ENCODE data around the gene ATP5PD.

DNA sequence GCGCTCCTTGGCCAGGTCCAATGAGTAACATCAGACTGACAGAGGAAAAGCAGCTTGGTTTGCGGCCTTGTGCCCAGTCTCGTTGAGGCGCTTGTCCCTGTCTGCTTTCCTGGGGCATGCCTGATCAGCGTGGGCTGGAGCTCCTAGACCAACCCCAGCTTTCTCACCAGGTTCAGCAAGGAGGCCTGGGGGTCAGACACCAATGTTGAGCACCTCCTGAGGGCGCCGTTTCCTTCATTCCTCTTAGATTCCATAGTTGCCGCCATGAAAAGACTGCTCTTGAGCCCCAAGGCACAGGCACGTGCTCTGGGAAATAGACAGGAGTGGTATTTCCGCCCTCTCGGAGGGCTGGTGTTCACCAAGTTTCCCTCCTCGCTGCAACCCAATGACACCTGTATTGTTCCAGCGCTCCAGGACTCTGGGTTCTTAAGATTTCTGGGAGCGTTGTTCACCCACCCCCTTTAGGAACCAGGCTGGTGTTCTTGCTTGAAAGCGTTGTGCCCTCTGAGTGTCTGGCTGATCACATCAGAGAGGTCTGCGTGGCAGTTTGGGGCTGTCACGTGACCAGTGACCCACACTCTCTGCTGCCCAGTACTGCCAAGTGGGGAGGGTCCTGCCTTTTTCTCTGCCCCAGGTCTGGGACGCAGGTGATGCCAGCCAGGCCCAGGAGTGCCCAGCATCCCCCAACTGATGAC, 18.2 kb upstream of the ATP5PD start:
- TF ChIP-seq, protein P1, sequence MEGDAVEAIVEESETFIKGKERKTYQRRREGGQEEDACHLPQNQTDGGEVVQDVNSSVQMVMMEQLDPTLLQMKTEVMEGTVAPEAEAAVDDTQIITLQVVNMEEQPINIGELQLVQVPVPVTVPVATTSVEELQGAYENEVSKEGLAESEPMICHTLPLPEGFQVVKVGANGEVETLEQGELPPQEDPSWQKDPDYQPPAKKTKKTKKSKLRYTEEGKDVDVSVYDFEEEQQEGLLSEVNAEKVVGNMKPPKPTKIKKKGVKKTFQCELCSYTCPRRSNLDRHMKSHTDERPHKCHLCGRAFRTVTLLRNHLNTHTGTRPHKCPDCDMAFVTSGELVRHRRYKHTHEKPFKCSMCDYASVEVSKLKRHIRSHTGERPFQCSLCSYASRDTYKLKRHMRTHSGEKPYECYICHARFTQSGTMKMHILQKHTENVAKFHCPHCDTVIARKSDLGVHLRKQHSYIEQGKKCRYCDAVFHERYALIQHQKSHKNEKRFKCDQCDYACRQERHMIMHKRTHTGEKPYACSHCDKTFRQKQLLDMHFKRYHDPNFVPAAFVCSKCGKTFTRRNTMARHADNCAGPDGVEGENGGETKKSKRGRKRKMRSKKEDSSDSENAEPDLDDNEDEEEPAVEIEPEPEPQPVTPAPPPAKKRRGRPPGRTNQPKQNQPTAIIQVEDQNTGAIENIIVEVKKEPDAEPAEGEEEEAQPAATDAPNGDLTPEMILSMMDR (IDR thresholded peaks at IDR 0.05), result no peak
- TF ChIP-seq ATF3 (CRISPR knock-in tag; conservative IDR thresholded peaks at IDR 0.05), result no peak
- TF ChIP-seq, protein P2, sequence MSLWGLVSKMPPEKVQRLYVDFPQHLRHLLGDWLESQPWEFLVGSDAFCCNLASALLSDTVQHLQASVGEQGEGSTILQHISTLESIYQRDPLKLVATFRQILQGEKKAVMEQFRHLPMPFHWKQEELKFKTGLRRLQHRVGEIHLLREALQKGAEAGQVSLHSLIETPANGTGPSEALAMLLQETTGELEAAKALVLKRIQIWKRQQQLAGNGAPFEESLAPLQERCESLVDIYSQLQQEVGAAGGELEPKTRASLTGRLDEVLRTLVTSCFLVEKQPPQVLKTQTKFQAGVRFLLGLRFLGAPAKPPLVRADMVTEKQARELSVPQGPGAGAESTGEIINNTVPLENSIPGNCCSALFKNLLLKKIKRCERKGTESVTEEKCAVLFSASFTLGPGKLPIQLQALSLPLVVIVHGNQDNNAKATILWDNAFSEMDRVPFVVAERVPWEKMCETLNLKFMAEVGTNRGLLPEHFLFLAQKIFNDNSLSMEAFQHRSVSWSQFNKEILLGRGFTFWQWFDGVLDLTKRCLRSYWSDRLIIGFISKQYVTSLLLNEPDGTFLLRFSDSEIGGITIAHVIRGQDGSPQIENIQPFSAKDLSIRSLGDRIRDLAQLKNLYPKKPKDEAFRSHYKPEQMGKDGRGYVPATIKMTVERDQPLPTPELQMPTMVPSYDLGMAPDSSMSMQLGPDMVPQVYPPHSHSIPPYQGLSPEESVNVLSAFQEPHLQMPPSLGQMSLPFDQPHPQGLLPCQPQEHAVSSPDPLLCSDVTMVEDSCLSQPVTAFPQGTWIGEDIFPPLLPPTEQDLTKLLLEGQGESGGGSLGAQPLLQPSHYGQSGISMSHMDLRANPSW (CRISPR knock-in tag; conservative IDR thresholded peaks at IDR 0.05; ENCODE audit: low read depth), result no peak
- TF ChIP-seq IRF2 (CRISPR knock-in tag; IDR thresholded peaks at IDR 0.05; ENCODE audit: borderline replicate concordance, low read depth), result no peak

All from WTC11 (cell line).